Epidermal melanocyte (primary cell): ENCODE results near the gene CEP250.

ENCODE experiments used
- DNase-seq: peaks from one replicate; pipeline ENCODE4 v3.0.0; 2011; ENCODE audit warnings: low spot score; ENCODE audit not compliant: insufficient read length

The CEP250 gene

GRCh38 chr20:35561671-35562070, 106.3 kb downstream of the CEP250 start:
- DNase-seq: peak; percentile 15

DNA sequence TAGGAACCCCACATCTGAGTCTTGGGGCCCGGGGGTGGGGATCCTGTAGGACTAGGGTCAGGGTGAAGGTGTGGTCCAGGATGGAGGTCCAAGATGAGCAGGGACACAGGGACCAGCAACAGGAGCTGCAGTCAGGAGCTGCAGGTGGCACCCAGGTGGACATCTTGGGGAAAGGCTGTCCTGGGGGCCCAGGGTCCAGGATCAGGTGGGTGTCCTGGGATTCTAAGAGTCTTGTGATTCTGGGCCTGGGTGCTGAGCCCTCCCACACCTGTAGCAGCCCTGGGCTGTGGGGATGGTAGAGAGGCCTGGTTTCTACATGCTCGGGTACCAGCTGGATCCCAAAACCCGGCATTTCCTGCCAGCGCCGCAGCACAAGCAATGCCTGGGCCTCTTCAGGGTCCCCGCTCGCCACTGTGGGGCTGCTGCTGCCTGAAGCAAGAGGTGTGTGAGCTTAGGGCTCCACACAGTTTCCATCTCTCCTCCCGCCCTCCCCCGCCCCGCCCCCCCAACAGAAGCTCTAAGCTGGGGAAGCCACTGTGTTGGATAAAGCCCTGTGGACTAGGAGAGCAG, 107.2 kb downstream of the CEP250 start:
- no peak for DNase-seq

- peak; percentile 7 for DNase-seq
Observed at GRCh38 chr20:35563834-35564233, 108.4 kb downstream of the CEP250 start.

DNA sequence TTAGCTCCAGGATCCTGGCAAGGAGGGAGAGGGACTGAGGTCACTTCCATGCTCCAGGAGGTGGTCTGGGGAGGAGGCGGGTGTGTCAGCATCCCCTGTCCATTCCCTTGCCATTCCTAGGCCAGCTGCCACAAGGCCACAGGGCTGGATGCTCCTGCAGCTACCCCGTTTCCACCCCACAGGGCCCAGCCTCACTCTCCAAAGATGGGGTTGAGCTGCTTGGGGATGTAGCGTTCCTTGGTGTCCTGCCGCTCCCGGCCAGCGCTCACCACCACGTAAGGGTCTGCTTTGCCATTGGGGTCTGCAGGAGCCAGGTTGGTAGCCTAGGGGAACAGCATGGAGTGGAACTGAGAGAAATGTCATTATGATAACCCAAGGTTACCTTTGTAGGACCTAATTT, 109.5 kb downstream of the CEP250 start:
- DNase-seq: no peak

GRCh38 chr20:35568645-35569044, 113.2 kb downstream of the CEP250 start:
- peak; percentile 15 for DNase-seq
